ENCODE measurements around the gene NPAS1. TPM values are rescaled to one million over a fixed set of nuclear protein-coding genes. Genes with fewer than 3 reads are reported as not detected.

The NPAS1 gene
- total RNA-seq, 1 experiment from 2014 or later = 4.6 TPM

DNA sequence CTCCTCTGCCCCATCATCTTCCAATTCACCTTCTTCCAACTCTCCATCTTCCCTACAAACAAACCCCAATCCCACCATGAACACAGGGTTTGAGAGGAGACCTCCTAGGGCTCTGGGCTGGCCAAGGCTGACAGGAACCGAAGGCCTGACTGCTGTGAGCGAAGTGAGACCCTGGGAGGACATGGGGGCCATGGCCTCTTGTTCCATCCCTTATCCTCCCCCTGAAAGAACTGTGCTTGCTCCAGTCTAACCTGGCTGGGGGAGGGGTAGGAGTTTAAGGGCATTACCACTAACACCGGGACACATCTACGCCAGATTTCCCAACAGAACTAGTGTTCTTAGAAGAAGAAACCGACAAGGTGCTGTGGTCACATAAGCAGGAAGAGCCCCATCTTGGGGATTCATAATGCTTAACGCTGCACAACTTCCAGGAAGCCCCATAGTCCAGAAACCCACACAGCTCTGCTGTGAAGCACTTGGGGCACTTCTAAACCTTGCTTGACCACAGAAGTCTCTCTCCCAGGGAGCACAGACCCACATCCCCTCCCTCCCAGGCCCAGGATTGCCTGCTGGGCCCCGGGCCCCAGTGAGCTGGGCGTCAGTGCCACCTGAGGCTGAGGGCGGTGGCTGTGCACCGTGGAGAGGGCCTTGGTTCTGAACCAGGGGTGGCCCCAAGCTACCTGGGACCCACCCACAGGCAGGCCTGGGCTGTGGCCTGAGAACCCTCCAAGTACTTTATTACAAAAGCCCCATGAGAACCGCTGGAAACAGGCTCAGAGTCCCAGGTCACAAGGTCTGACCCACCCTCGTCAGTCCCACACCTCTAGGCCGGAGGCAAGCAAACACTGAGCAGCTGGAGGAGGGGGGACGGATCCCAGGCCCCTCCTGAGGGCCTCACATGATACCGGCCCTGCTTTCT lies 75.2 kb downstream of the NPAS1 start:
- no peaks in the 10 kb centered on the region for H3K27me3 ChIP-seq (ENCODE audit: insufficient read depth, low read length)
- H3K9ac ChIP-seq (ENCODE audit: low read length) = peak overlapping the region; percentile 61
- no peak for ATAC-seq
- no TSS peak for BruUV-seq (replicated peaks)
- no peak overlapping the region for H2AFZ ChIP-seq (ENCODE audit: low read depth, low read length, poor library complexity, severe bottlenecking)
- H3K4me1 ChIP-seq (ENCODE audit: control insufficient read depth in 1 of 2, insufficient read depth in 2 of 2, low read length in 2 of 2) = peaks cover 49 to 61% of the 10 kb centered on the region in 2 experiments
- ChIA-PET CTCF (interaction anchor here (0.7 kb wide), 1 partner anchor 15 kb away, joined by 4 read pairs; no protein-coding TSS in a partner anchor), POLR2A (interaction anchor here (2.6 kb wide), 1 partner anchor 18 kb away, joined by 7 read pairs; the partner anchor contains the start of gene ZC3H4), RAD21 (ENCODE audit: low non-redundant PET in 1 of 2, low total read pairs in 2 of 2, uncharacterized antibody in 2 of 2, unreplicated experiment in 2 of 2) (no interaction called here)
- DNase-seq (ENCODE audit: low read depth, low spot score) = no peak
- H3K4me2 ChIP-seq (ENCODE audit: low read length) = peak overlapping the region; percentile 85
- H3K9me3 ChIP-seq (ENCODE audit: control insufficient read depth in 1 of 2, insufficient read depth in 1 of 2, low read depth in 1 of 2, low read length in 2 of 2) = no peaks in the 10 kb centered on the region
- TF ChIP-seq CEBPB (IDR thresholded peaks at IDR 0.05; ENCODE audit: low read depth) (no peak), SRF (IDR thresholded peaks at IDR 0.05; ENCODE audit: low read depth) (no peak), EZH2 (IDR thresholded peaks at IDR 0.05) (no peak), RAD21 (IDR thresholded peaks at IDR 0.05; ENCODE audit: low read depth) (no peak), TCF7L2 (IDR thresholded peaks at IDR 0.05; ENCODE audit: borderline replicate concordance, extremely low read depth, insufficient read depth, insufficient read length) (no peak), SIN3A (IDR thresholded peaks at IDR 0.05; ENCODE audit: low read depth) (no peak), JUND (IDR thresholded peaks at IDR 0.05) (no peak)
- H4K20me1 ChIP-seq (ENCODE audit: insufficient read depth) = no peaks in the 10 kb centered on the region
- peaks cover 45% of the 10 kb centered on the region for H3K79me2 ChIP-seq (ENCODE audit: insufficient read depth, low read length)
- H3K27ac ChIP-seq (ENCODE audit: low read depth, low read length) = peak overlapping the region; percentile 66; the same call in 1 of the 2 replicates
- peaks cover 5 to 8% of the 10 kb centered on the region in 2 experiments; a peak in 3 of 4 replicates for H3K36me3 ChIP-seq (ENCODE audit: control insufficient read depth in 1 of 2, insufficient read depth in 2 of 2, low read length in 2 of 2)
- intact Hi-C loops (cut with micrococcal nuclease) = no loop called here
- H3K9me2 ChIP-seq (ENCODE audit: insufficient read depth) = no peaks in the 10 kb centered on the region
- no peak overlapping the region for H3K4me3 ChIP-seq (replicated peaks in 1 of 2; ENCODE audit: low read depth in 1 of 2, low read length in 2 of 2)

Other genes with a start within 250 kb of the NPAS1 start
- gene SLC1A5, start 231.2 kb upstream of the NPAS1 start, total RNA-seq (2021; ENCODE audit: unreplicated experiment) = 284 TPM
- 296 TPM for gene AP2S1, start 169.0 kb upstream of the NPAS1 start, total RNA-seq (2021; ENCODE audit: unreplicated experiment)
- 47.6 TPM for gene ARHGAP35, start 158.8 kb upstream of the NPAS1 start, total RNA-seq (2021; ENCODE audit: unreplicated experiment)
- 49.4 TPM for gene TMEM160, start 28.8 kb downstream of the NPAS1 start, total RNA-seq (2021; ENCODE audit: unreplicated experiment)
- 45.1 TPM for gene ZC3H4, start 93.9 kb downstream of the NPAS1 start, total RNA-seq (2021; ENCODE audit: unreplicated experiment)
- gene SAE1, start 111.0 kb downstream of the NPAS1 start, total RNA-seq (2021; ENCODE audit: unreplicated experiment) = 213 TPM
- gene BBC3, start 211.4 kb downstream of the NPAS1 start, total RNA-seq (2021; ENCODE audit: unreplicated experiment) = 45.0 TPM
- 40.6 TPM for gene CCDC9, start 236.7 kb downstream of the NPAS1 start, total RNA-seq (2021; ENCODE audit: unreplicated experiment)